ENCODE results near the gene DNAJB5. TPM values are rescaled to one million over a fixed set of nuclear protein-coding genes. Genes with fewer than 3 reads are reported as not detected.
A peak's percentile ranks its signal among the peaks of the same experiment; 100 is the strongest.

Gene DNAJB5
- total and polyA plus RNA-seq, 2 donors = 15.3 to 89.8 TPM

GRCh38 chr9:34989946-34990635 is 546 bp downstream of the DNAJB5 start:
- peak; percentile 40 for DNase-seq (ENCODE audit: extremely low spot score)
- WGBS = 8% methylated on average over 38 of the region's 39 CpGs
- Histone ChIP-seq H3K4me3 (ENCODE audit: low read depth, low read length) (peak overlapping the region; percentile 70), H3K27ac (ENCODE audit: low read depth) (peak overlapping the region; percentile 91), H3K4me1 (ENCODE audit: insufficient read depth) (no peaks in the 10 kb centered on the region), H3K36me3 (ENCODE audit: insufficient read depth) (no peaks in the 10 kb centered on the region)

DNA sequence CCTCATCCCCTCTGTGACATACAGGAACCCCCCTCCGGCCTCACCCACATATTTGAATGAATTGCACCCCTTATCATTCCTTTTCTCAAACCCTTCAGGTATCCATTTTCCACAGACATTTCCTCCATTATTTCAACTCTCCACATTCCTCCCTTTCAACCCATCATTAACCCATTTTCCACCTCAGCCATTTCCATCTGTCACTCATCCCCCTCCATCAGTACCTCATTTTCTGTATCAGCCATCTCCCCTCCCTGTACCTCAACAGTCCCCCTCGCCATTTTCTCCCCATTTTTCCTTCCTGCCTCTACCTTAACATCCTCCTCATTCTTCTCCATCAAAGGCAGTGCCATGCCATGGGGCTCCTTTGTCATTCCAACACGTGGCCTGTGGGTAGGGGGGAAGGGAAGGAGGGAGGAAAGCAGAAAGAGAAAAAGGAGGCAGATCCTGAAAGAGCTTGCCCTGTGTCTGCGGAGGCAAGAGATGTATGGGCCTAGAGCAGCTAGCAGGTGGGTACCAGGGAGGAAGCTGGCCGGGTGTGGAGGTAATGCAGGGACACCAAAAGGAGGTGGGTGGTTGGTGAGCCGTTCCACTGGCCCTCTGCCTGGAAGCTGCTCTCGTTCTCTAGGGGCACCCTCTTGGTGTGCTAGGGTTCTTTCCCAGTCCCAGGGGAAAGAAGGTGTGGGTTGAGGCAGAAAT is 1.5 kb downstream of the DNAJB5 start:
- H3K4me1 ChIP-seq (ENCODE audit: insufficient read depth) = no peaks in the 10 kb centered on the region
- 55% methylated on average over 7 of the region's 7 CpGs for WGBS
- H3K36me3 ChIP-seq (ENCODE audit: insufficient read depth) = no peaks in the 10 kb centered on the region
- H3K27ac ChIP-seq (ENCODE audit: low read depth) = no peak overlapping the region
- H3K4me3 ChIP-seq (ENCODE audit: low read depth, low read length) = no peak overlapping the region
- DNase-seq (ENCODE audit: extremely low spot score) = no peak

DNA sequence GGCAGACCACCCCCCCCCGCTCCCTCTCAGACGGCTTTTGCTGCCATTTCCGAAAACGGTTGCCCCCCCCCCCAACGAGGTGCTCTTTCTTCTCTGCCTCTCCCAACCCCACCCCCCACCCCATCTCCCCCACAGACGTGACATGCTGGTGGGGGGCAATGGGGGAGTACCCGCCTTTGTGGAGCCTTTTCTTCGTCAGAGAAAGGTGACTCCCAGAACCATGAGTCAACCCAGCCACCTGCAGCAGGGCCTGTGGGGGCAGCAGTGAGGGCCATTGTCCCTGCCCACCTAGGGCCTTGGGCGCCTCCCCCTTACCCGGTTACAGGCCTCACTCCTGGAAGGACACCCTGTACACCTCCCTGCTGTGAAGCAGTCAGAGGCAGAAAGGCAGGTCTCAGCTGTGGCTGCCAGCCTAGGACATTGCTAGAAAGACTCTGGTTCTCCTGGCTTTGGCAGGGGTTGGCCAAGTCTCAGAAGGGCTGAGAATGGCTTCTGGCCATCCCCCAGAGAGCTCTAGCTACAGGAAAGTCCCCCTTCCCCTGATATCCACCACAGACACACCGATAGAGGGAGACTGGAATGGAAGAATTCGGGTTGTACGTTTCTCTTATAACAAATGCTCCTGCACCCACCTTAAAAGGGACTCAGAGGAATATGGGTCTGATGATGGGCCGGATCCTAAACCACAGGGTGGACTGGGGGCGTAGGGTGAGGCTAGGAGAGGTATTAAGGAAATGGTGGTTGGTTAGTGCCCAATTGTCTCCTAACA is 2.2 kb downstream of the DNAJB5 start:
- Histone ChIP-seq H3K27ac (ENCODE audit: low read depth) (peak overlapping the region; percentile 44), H3K36me3 (ENCODE audit: insufficient read depth) (no peaks in the 10 kb centered on the region), H3K4me3 (ENCODE audit: low read depth, low read length) (no peak overlapping the region), H3K4me1 (ENCODE audit: insufficient read depth) (no peaks in the 10 kb centered on the region)
- WGBS = 65% methylated on average over 15 of the region's 15 CpGs
- no peak for DNase-seq (ENCODE audit: extremely low spot score)

DNA sequence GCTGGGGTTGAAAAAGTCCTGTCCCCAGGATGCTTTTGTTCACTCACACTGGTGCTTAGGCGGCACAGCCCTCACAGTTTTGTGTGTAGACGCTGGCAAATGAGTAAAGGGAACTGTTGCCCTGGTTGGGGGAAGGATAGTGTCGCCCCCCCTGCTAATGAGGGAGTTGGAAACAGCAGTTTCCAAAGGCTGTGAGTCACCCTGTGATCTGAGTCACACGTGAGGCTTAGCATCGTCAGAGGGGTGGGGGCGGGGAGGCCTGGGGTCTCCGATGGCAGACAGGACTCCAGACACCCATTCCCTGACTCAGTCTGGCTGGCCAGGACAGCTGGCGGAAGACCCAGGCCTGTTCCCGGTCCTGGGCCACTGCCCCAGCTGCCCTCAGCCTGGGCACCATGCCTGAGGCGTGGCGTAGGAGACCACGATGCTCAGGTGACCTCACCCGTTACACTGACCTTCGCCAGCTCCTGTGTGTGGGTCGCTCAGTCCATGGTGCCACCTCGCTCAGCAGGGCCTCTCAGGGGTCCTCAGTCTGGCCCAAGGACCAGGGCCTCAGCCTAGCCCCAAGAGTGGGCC is 2.9 kb downstream of the DNAJB5 start:
- 55% methylated on average over 16 of the region's 16 CpGs for WGBS
- H3K27ac ChIP-seq (ENCODE audit: low read depth) = peak overlapping the region; percentile 84
- no peak overlapping the region for H3K4me3 ChIP-seq (ENCODE audit: low read depth, low read length)
- no peaks in the 10 kb centered on the region for H3K36me3 ChIP-seq (ENCODE audit: insufficient read depth)
- no peaks in the 10 kb centered on the region for H3K4me1 ChIP-seq (ENCODE audit: insufficient read depth)
- no peak for DNase-seq (ENCODE audit: extremely low spot score)

DNA sequence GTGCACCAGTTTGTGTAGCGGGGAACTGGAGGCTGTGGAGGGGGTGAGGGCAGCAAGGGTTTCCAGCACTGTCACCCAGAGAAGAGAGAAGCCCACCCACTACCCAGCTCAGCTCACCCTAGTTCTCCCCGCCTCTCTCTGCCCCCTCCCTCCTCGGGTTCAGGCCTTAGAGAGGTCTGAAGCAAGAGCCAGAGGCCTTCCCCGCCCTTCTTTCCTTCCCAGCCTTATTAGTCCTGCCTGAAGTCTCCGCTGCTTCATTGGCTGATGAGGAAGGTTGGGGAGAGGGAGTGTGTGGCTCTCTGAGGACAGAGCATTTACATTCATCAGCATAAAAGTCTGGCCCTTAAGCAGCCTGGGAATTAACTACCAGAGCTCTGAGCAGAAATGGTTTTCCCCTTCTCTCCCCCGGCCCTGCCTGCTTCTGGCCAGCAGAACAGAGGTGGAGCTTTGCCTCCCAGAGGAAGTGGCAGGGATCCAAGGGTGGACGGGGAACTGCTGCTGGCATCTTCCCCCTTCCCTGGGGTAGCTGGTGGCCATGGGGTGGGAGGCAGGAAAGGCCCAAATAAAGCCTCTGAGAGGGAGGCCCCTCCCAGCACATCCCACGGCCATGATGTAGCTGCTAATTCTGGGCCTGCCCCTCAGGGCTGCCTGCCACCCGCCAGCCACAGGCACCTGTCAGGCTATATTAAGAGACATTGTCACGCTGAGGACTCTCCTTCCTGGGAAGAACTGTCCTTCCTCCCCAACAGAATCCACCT is 4.1 kb downstream of the DNAJB5 start:
- Histone ChIP-seq H3K27ac (ENCODE audit: low read depth) (peak overlapping the region; percentile 84), H3K36me3 (ENCODE audit: insufficient read depth) (no peaks in the 10 kb centered on the region), H3K4me1 (ENCODE audit: insufficient read depth) (no peaks in the 10 kb centered on the region), H3K4me3 (ENCODE audit: low read depth, low read length) (no peak overlapping the region)
- 20% methylated on average over 10 of the region's 10 CpGs for WGBS
- DNase-seq (ENCODE audit: extremely low spot score) = peak; percentile 26

DNA sequence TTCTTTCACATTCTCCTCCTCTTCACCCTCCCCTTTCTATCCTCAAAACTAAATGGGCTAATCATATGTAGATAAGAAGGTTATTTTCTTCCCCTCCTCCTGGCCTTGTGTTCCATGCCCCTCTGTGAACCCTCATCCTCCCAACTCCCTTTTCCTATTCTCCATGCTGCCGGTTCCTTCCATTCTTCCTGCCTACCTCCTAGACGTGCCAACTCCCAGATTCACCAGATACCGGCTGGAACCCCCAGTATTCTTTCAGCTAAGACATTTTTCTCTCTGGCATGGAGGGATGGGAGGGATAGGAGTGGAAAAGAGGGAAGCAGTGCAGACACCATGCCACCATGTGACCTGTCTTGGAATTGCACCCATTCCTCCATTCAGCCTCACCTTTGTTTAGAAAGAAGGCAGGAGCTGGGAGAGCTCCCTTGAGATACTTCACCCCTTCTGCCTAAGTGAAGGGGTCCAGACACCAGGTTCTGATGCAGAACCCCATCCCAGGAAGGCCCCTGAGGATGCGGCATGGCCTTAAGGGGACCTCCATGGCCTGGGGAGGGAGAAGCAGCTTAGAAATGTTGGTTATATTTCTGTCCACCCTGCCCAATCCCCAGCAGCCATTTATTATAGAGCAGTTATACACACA is 4.8 kb downstream of the DNAJB5 start:
- H3K36me3 ChIP-seq (ENCODE audit: insufficient read depth) = no peaks in the 10 kb centered on the region
- H3K4me1 ChIP-seq (ENCODE audit: insufficient read depth) = no peaks in the 10 kb centered on the region
- no peak overlapping the region for H3K4me3 ChIP-seq (ENCODE audit: low read depth, low read length)
- H3K27ac ChIP-seq (ENCODE audit: low read depth) = peak overlapping the region; percentile 84
- DNase-seq (ENCODE audit: extremely low spot score) = no peak
- 24% methylated on average over 4 of the region's 4 CpGs for WGBS

DNA sequence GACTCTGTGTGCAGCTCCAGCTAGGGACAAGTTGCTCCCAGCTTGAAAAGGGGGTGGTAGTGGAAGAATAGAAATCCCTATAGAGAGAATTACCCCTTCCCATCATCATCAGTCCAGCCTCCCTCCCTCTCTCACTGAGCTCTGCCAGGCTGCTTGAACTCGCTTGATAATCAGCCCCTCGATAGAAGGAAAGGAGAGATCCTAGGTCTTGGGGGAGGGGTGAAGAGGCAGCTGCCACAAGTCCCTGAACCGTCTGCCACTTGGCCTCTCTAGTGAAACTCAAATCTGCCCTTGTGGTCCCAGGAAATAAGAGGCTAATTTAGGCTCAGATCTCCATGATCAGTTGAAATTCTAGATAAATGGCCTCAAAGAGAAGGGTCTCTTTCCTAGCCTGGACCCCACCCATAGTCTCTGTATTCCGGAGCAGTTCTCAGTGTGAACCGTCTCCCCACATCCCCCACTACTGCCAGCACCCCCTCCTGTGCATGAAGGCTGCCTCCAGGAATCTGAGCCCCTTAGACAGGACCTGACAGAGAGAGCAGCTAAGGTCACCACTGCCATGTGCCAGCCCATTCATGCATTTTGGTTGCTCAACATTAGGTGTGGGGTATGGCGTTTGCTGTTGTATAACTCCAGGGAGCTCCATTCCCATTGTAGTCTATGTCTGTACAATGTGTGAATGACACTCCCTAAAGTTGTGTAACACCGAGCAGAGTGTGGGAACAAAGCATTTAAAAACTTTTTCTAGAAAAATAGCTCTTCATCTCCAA is 5.5 kb downstream of the DNAJB5 start:
- DNase-seq (ENCODE audit: extremely low spot score) = no peak
- Histone ChIP-seq H3K36me3 (ENCODE audit: insufficient read depth) (no peaks in the 10 kb centered on the region), H3K4me3 (ENCODE audit: low read depth, low read length) (no peak overlapping the region), H3K4me1 (ENCODE audit: insufficient read depth) (no peaks in the 10 kb centered on the region), H3K27ac (ENCODE audit: low read depth) (peak overlapping the region; percentile 84)
- WGBS = 58% methylated on average over 7 of the region's 7 CpGs

GRCh38 chr9:34995670-34996060 is 6.1 kb downstream of the DNAJB5 start:
- 43% methylated on average over 3 of the region's 3 CpGs for WGBS
- H3K4me1 ChIP-seq (ENCODE audit: insufficient read depth) = no peaks in the 10 kb centered on the region
- no peak overlapping the region for H3K4me3 ChIP-seq (ENCODE audit: low read depth, low read length)
- no peaks in the 10 kb centered on the region for H3K36me3 ChIP-seq (ENCODE audit: insufficient read depth)
- no peak for DNase-seq (ENCODE audit: extremely low spot score)
- no peak overlapping the region for H3K27ac ChIP-seq (ENCODE audit: low read depth)

- no peak for DNase-seq (ENCODE audit: extremely low spot score)
- H3K4me1 ChIP-seq (ENCODE audit: insufficient read depth) = no peaks in the 10 kb centered on the region
- no peaks in the 10 kb centered on the region for H3K36me3 ChIP-seq (ENCODE audit: insufficient read depth)
- WGBS = 95% methylated on average over 26 of the region's 26 CpGs
- H3K27ac ChIP-seq (ENCODE audit: low read depth) = no peak overlapping the region
- no peak overlapping the region for H3K4me3 ChIP-seq (ENCODE audit: low read depth, low read length)
These were observed 6.8 kb downstream of the DNAJB5 start for GRCh38 chr9:34996181-34996904.

GRCh38 chr9:34996905-34997279 is 7.3 kb downstream of the DNAJB5 start:
- DNase-seq (ENCODE audit: extremely low spot score) = no peak
- Histone ChIP-seq H3K4me3 (ENCODE audit: low read depth, low read length) (no peak overlapping the region), H3K4me1 (ENCODE audit: insufficient read depth) (no peaks in the 10 kb centered on the region), H3K27ac (ENCODE audit: low read depth) (no peak overlapping the region), H3K36me3 (ENCODE audit: insufficient read depth) (no peaks in the 10 kb centered on the region)
- 83% methylated on average over 10 of the region's 10 CpGs for WGBS

DNA sequence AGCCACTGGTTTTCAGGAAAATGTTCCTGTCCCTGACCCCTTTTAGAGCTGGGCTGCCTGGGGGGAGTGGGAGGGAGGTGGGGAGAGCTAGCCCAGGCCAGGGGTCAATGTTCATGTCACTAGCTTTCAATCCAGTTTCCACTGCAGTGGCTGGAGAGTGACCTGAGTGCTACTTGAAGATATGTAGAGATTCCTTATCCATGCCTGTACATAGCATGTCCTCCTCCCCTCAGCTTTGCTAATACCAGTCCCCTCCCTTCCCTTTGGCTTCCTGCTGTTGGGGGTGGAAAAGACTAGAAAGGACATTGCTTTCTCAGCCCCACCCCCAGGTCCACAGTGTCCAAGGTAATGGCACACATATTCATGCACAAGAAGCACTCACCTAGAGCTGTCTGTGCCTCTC is 7.8 kb downstream of the DNAJB5 start:
- H3K4me1 ChIP-seq (ENCODE audit: insufficient read depth) = no peaks in the 10 kb centered on the region
- H3K36me3 ChIP-seq (ENCODE audit: insufficient read depth) = no peaks in the 10 kb centered on the region
- no peak overlapping the region for H3K27ac ChIP-seq (ENCODE audit: low read depth)
- DNase-seq (ENCODE audit: extremely low spot score) = no peak
- H3K4me3 ChIP-seq (ENCODE audit: low read depth, low read length) = no peak overlapping the region

DNA sequence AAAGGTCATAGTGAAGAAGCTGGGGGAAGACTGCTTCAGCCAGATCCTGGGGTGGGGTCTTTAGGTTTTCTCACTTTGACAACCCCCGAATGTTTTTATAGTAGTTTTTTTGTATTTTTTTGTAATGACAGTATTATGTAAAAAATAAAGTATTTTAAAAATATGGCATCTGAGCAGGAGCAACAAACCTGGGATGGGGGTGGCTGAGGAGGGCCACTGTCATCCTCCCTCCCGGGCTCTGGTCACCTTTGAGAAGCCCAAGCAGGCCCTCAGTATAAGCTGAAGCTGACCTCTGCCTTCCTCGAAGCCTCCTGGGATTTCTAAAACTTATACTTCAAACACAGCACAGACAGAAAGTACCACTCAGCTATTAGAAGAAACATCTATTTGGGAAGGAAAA is 8.7 kb downstream of the DNAJB5 start:
- WGBS = 76% methylated on average over 3 of the region's 3 CpGs
- Histone ChIP-seq H3K4me1 (ENCODE audit: insufficient read depth) (no peaks in the 10 kb centered on the region), H3K27ac (ENCODE audit: low read depth) (no peak overlapping the region), H3K4me3 (ENCODE audit: low read depth, low read length) (no peak overlapping the region), H3K36me3 (ENCODE audit: insufficient read depth) (no peaks in the 10 kb centered on the region)
- no peak for DNase-seq (ENCODE audit: extremely low spot score)
